Lung (tissue), 12 donors: Measurements from ENCODE around the gene PRR7. TPM values are rescaled to one million over a fixed set of nuclear protein-coding genes. Genes with fewer than 3 reads are reported as not detected.

ENCODE experiments used
- ATAC-seq: fragments of 200-7000 bp; cut with Tn5 transposase; one replicate; pipeline ENCODE4 v1.9.1; 2020; ENCODE audit warnings: moderate number of reproducible peaks; ENCODE audit not compliant: insufficient read depth, low FRiP score
- DNase-seq, 3 donors: peaks; one replicate each; pipeline ENCODE4 v3.0.0-alpha.2; 2013 to 2017
- H3K27ac ChIP-seq, 2 donors: one replicate each; pipeline ENCODE4 v1.5.1; 2013; ENCODE audit warnings: mild to moderate bottlenecking in 2 of 2, moderate library complexity in 2 of 2, control low read depth in 1 of 2, inconsistent platforms in 1 of 2, low read depth in 1 of 2, low read length in 1 of 2
- H3K27me3 ChIP-seq, 3 donors: one replicate each; pipeline ENCODE4 v1.5.1; 2013; ENCODE audit warnings: low read length in 2 of 3; ENCODE audit not compliant: control insufficient read depth in 3 of 3, insufficient read depth in 3 of 3
- H3K36me3 ChIP-seq, 4 donors: one replicate each; pipeline ENCODE4 v1.5.1; 2013; ENCODE audit warnings: low read length in 4 of 4, mild to moderate bottlenecking in 1 of 4, moderate library complexity in 1 of 4; ENCODE audit not compliant: control insufficient read depth in 4 of 4, insufficient read depth in 4 of 4
- H3K4me1 ChIP-seq, 5 donors: one replicate each; pipeline ENCODE4 v1.5.1; 2013; ENCODE audit warnings: low read length in 5 of 5, mild to moderate bottlenecking in 2 of 5, moderate library complexity in 1 of 5; ENCODE audit not compliant: control insufficient read depth in 5 of 5, insufficient read depth in 5 of 5
- H3K4me3 ChIP-seq: one replicate; pipeline ENCODE4 v1.5.1; 2013; ENCODE audit warnings: mild to moderate bottlenecking, control low read depth, moderate library complexity
- H3K9ac ChIP-seq, 2 donors: one replicate each; pipeline ENCODE4 v1.5.1; 2013; ENCODE audit warnings: low read length in 2 of 2, control low read depth in 1 of 2; ENCODE audit not compliant: insufficient read depth in 1 of 2
- H3K9me3 ChIP-seq, 4 donors: one replicate each; pipeline ENCODE4 v1.5.1; 2013; ENCODE audit warnings: low read length in 3 of 4, mild to moderate bottlenecking in 1 of 4, moderate library complexity in 1 of 4; ENCODE audit not compliant: control insufficient read depth in 4 of 4, insufficient read depth in 3 of 4
- WGBS, 2 donors: extraction: QIAGEN DNeasy Blood & Tissue Kit; methylation state at CpG; one replicate each; pipeline ENCODE4 v1.1.7; 2013; 5-methylcytosine and 5-hydroxymethylcytosine counted together
- polyA plus RNA-seq, 2 donors: library from polyadenylated mRNA; stranded (reverse); fragments of 200-250 nt; gene quantifications; one replicate each; pipeline ENCODE4 v1.2.1, GENCODE V29; 2013
- total RNA-seq, 2 donors: library from RNA; depleted of rRNA in 1 of 2; stranded (reverse); fragments of >200 nt in 1 of 2; gene quantifications; one replicate each; pipeline ENCODE4 v1.2.1, GENCODE V29; 2014 to 2021
- TF ChIP-seq, protein P1 (sequence below): IDR thresholded peaks from 2 replicates; pipeline ENCODE4 v1.5.1; 2012; ENCODE audit warnings: mild to moderate bottlenecking; ENCODE audit errors: control extremely low read depth, extremely low read depth
- donor health status: control.
- donor health status: control.
- donor health status: Bipolar disorder and iron deficiency.
- donor health status: healthy.
- donor health status: DM: yes; HTN: yes; CAD: no.

Gene PRR7
- total and polyA plus RNA-seq, 4 donors, result 1.9 to 7.2 (median 4.0) TPM

DNA sequence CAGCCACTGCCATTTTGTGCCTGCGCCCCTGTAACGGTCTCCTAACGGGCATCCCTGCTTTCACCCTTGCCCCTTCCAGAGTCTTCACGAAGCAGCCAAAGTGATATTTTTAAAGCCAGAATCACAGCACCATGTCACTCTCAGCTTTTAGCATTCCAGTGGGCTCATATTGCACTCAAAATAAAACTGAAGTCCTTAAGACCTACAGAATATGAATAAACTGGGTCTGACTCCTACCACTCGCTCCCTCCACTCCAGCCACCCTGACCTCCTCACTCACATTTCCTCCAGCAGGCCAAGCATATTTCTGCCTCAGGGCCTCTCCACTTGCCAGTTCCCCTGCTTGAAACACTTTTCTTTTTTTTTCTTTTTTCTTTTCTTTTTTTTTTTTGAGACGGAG lies 53.2 kb downstream of the PRR7 start:
- DNase-seq, result no peak
- 72 to 87% methylated on average over 6 of the region's 6 CpGs for WGBS, 2 donors
- TF ChIP-seq, protein P1, sequence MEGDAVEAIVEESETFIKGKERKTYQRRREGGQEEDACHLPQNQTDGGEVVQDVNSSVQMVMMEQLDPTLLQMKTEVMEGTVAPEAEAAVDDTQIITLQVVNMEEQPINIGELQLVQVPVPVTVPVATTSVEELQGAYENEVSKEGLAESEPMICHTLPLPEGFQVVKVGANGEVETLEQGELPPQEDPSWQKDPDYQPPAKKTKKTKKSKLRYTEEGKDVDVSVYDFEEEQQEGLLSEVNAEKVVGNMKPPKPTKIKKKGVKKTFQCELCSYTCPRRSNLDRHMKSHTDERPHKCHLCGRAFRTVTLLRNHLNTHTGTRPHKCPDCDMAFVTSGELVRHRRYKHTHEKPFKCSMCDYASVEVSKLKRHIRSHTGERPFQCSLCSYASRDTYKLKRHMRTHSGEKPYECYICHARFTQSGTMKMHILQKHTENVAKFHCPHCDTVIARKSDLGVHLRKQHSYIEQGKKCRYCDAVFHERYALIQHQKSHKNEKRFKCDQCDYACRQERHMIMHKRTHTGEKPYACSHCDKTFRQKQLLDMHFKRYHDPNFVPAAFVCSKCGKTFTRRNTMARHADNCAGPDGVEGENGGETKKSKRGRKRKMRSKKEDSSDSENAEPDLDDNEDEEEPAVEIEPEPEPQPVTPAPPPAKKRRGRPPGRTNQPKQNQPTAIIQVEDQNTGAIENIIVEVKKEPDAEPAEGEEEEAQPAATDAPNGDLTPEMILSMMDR, result no peak

DNA sequence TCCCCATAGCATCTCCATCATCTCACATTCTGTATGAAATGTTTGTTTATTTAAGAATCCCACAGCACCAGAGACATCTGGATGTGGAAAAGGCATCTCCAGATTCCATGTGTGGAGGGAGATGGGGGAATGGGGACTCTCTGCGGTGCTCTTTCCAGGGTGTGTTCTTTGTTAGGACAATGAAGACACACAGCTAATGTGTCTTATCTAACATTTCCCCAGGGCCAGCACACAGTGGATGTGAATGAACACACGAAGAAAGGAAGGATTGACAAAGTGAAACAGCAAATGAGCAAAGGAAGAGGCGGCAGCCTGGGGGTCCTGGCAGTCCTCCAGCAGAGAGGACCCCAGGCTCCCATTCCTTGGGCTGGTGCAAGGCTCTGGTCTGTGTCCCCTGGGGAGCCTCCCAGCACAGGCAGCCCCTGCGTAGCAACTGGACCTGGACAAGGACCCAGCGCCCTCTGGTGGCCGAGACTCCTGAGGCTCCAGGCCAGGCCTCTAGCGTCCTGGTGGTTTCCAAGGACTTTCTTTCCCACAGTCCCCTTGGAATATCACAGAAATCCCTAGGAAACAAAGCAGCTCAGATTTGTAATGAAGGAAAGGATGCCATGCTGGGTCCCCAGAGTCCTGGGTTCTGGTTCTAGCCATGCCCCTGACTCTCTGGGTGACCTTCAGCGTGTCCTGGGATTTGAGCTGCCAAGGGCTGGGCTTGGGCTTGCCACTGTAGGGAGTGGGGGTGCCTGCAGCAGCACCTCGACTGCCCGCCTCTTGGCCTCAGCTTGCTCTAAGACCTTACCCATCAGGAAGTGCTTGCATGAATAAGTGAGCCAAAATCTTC lies 54.3 kb downstream of the PRR7 start:
- 19 to 21% methylated on average over 10 of the region's 10 CpGs for WGBS, 2 donors
- ATAC-seq (no peak), DNase-seq (peak; percentile 90 to 92 (median 91))
- H3K27me3 ChIP-seq, result no peaks in the 10 kb centered on the region
- H3K36me3 ChIP-seq, result peaks cover 0 to 6% (median 0%) of the 10 kb centered on the region in 4 donors
- H3K4me1 ChIP-seq, result peaks cover 0 to 26% (median 7%) of the 10 kb centered on the region in 5 donors
- no peaks in the 10 kb centered on the region for H3K9me3 ChIP-seq
- peak overlapping the region in 1 of 2 donors; percentile 15 for H3K9ac ChIP-seq
- H3K4me3 ChIP-seq, result no peak overlapping the region
- TF ChIP-seq, protein P1, result peak; percentile 80
- no peak overlapping the region for H3K27ac ChIP-seq

More for the DNA sequence above, 53.2 kb downstream of the PRR7 start:
- H3K9ac ChIP-seq, result no peak overlapping the region
- H3K27me3 ChIP-seq, result no peaks in the 10 kb centered on the region
- peaks cover 0 to 3% (median 0%) of the 10 kb centered on the region in 4 donors for H3K36me3 ChIP-seq
- ATAC-seq, result no peak
- H3K9me3 ChIP-seq, result no peaks in the 10 kb centered on the region
- H3K4me1 ChIP-seq, result peaks cover 6 to 36% (median 14%) of the 10 kb centered on the region in 5 donors
- no peak overlapping the region for H3K4me3 ChIP-seq
- no peak overlapping the region for H3K27ac ChIP-seq

DNA sequence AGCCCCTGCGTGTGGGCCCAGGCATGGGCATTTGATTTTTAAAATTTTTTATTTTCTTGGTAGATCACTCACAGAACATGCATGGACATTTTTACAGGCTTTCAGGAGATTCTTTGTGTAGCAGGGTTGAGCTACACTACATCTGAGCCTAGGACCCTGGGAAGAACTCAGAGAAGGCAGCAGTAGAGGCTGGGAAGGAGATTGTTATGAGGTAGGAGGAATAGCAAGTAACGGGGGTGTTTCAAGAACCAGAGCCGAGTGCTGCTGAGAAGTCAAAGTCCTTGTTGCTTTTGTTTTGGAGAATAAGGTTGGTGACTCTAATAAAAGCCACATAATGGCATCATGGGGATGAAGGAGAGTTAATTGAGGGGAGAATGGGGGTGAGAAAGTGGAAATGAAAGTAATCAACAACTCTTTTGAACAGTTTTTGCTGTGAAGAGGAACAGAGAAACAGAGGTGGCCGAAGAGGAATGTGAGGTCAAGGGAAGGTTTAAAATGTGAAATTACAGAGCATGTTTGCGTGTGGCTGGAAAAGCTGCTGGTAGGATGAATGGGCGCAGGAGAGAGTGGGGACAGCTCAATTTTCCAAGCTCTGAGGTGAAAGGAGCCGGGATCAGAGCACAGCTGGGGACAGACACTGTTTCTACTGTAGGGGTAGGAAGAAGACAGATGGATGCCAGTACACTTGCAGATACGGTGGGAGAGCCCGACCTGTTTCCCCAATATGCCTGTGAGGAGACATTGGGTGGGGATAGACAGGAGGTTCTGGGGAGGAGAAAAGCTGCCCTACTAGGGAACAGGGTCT lies 55.5 kb downstream of the PRR7 start:
- H3K27me3 ChIP-seq, result no peaks in the 10 kb centered on the region
- WGBS, 2 donors, result 61 to 68% methylated on average over 9 of the region's 9 CpGs
- no peak overlapping the region for H3K27ac ChIP-seq
- H3K9ac ChIP-seq, result no peak overlapping the region
- ATAC-seq (no peak), DNase-seq (no peak)
- peaks cover 0 to 6% (median 0%) of the 10 kb centered on the region in 4 donors for H3K36me3 ChIP-seq
- H3K9me3 ChIP-seq, result no peaks in the 10 kb centered on the region
- no peak overlapping the region for H3K4me3 ChIP-seq
- peaks cover 0 to 19% (median 4%) of the 10 kb centered on the region in 5 donors for H3K4me1 ChIP-seq
- TF ChIP-seq, protein P1, result no peak
